Fibroblast of skin of left quadriceps (primary cell): ENCODE results near the gene PPARG.

Experiments used
- DNase-seq, 2 experiments: peaks; one replicate each; pipeline ENCODE4 v3.0.0-alpha.2; 2013; ENCODE audit warnings: low read depth in 2 of 2

The PPARG gene

DNA sequence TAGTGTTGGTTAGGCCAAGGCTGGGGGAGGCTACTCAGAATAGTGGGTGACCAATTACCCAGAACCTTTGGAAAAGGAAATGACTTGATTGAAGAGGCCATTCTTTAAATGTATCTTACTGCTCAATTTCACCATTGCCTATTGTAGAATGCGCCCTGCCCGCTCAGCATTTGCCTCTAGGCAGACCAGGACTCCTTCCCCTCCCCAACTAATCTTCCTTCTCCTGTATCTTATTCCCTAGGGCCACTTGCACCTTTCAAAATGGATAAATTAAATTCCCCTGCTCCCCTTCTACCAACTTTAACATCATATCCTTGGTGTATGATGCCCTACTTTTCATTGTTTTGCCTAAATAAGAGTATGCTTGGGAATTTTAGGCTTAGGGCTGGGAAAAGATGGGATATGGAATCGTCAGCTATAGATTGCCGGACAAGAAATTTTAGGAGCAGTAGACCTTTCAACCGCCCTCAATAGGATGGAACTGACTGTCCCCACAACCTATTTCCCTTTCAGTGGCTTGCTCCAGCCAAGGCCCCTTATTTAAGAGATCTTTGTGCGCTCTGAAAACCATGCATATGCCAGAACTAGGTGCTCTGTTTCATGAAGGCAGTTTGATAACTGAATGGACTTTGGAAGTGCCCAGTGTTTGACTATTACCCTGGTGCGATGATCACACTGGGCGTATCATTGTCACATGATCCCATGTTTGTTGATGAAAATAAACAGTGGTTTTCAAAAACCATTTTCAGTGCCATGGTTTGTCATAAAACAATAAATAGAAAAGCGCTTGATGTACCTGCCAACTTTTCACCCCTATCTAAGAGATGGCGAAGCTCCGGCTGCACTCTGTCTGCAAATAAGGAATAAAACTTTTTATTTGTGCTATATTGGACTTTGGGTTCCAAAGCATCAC, 121.1 kb downstream of the PPARG start:
- DNase-seq = no peak

DNA sequence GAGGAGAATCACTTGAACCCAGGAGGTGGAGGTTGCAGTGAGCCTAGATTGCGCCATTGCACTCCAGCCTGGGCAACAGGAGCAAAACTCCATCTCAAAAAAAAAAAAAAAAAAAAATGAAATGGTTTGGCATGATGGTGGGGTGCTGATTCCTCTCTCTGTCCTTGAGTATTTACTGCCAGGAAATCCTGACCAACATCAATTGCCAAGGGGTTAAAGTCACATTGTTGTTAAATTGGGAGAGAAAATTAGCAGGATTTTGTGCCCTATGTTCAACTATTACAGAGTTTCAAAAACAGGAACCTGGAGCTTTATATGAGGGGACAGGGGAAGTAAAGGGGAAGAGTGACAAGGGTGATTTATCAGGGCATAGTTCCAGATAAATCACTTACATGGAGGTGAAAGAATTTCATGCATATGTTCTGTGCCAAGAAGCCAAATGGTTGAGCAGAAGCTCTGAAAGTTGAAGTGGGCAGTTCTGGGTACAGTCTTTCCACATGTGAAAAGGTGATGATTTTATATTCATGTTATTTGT, 124.9 kb downstream of the PPARG start:
- DNase-seq = no peak

DNA sequence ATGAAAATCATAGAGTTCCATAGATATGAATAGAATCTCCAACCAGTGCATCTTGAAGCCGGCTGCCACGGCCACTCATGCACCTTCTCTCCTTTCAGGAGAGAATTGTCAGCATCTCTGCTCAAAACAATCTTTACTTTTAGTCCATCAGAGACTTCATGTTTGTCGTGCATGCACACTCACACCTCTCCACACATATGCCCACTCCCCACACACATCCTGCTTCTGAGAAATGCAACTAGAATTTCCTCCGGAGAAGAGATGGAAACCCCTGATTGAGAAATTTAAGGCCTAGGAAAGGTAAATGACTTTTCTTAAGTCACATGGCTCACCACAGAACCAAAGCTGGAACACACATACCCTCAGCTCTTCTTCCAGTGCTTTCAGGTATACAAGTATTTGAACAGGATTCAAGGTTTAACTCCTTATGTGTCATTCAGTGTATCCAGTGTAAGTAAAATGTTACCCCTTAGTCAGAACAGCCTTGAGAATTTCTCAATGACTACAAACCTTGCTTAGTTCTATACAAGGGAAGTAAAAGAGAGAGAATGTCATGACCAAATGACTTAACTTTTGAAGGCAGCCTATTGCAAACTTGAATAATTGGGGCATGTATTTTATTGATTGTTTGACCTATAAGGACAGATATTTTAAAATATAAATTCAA, 126.3 kb downstream of the PPARG start:
- DNase-seq = no peak

DNA sequence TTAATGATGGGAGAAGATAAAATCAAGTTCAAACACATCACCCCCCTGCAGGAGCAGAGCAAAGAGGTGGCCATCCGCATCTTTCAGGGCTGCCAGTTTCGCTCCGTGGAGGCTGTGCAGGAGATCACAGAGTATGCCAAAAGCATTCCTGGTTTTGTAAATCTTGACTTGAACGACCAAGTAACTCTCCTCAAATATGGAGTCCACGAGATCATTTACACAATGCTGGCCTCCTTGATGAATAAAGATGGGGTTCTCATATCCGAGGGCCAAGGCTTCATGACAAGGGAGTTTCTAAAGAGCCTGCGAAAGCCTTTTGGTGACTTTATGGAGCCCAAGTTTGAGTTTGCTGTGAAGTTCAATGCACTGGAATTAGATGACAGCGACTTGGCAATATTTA, 127.9 kb downstream of the PPARG start:
- no peak for DNase-seq

DNA sequence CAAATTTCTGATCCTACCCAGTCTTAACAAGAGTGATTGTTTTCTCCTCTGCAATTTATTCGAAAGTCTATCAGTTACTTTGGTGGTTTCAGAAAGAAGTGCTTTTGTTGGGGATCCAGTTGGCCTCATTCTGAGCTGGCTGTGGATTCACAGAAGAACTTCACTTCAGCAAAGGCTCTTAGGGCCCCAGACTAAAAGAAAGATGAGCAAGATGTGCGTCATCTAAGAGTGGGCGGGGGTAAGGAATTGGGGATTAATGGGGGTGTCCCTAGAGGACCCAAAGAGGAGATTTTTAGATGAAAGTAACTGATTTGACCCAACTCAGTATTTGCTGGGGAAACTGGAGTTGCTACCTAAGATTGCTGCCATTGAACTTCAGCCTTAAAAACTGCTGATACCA, 131.5 kb downstream of the PPARG start:
- DNase-seq = no peak

DNA sequence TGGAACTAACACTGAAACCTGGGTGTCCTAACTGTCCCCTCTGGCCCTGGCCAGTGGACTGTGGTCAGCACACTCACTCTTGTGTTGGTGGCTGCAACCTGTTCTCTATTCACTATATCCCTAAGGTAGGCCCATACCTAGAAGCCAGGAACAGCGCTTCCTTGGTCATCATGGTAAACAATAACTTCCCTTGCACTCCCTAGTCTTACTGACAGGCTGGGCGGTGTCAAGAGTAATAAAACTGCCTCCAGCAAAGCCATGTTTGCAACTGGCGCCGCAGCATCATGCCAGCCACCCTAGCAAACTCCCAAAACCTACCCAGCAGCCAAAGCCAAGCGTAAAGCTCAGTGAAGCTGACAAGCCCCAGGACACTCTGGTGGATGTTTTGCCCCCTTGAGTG, 132.3 kb downstream of the PPARG start:
- DNase-seq = no peak

DNA sequence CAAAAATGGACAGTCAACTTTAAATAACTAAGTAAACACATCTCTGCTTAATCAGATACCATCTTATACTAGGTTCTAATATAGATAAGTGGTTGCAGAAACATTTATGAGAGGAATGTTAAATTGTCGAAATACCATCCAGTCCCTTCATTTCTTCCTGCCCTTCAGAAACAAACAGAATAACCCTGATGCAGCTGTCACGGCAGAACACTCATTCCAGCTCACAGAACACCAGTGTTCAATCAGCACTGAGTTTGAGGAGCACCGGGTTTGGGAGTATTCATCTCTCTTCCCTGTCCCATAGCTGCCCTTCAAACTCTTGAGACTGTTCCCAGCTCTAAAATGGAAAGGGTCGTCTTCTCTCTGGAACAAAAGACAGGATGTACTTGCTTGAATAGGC, 134.3 kb downstream of the PPARG start:
- no peak for DNase-seq

DNA sequence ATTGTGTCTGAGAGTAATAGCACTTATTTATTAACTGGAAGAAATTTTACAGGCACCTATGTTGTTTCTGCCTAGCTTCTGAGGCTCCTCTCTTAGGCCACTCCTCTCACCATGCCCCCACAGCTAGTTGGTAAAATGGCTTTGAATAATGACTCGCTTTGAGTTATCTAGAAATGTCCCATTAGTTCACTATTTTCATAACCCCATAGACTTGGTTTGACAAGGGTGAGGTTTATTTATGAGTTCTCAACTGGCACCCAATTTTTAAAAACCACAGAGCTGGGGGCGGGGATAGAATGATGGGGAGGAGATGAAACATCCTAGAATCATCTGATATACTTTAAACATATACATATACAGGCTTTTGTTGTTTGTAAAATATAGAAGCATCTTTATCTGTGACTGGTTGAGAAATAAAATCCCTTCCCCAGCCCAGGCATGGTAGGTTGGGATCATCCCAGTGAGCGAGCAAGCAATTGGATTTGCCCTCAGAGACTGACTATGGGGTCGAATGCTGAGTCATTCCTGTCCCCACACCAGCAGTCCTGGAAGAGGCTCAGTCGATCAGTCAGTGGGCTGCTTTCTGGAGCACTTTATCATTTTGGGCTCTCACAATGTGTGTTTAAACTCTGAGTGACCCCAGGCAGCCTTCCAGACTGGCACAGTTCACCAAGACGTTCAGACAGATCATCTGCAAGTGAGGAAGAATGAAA, 135.2 kb downstream of the PPARG start:
- no peak for DNase-seq

DNA sequence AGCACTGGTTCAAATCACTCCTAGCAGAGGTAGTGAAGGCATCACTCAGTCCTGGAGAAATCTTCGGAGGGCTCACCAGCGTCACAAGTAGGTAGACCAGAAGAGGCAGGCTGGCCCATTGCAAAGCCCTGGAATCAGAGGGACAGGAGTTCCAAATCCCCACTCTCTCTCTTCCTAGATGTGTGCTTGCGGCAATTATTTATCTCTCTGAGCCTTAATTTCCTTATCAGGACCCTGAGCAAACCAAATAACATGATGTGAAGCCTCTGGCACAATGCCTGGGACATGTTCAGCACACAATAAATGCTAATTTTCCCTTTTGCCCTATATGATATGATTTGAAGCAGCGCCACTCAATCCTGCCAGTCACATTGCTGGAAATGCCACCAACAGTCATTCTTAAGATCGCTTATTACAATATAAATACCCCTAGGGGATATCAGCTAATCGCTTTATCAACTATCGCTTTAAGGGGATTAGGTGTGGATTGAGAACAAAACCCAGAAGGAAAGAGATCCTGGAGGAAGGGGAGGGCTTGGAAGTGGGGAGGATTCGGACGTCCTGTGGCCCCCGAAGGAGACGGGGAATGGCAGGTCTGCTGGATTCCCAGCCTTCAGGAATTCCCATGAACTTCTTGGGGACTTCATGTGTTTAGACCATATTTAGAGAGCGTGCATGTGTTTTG, 135.9 kb downstream of the PPARG start:
- DNase-seq = no peak

DNA sequence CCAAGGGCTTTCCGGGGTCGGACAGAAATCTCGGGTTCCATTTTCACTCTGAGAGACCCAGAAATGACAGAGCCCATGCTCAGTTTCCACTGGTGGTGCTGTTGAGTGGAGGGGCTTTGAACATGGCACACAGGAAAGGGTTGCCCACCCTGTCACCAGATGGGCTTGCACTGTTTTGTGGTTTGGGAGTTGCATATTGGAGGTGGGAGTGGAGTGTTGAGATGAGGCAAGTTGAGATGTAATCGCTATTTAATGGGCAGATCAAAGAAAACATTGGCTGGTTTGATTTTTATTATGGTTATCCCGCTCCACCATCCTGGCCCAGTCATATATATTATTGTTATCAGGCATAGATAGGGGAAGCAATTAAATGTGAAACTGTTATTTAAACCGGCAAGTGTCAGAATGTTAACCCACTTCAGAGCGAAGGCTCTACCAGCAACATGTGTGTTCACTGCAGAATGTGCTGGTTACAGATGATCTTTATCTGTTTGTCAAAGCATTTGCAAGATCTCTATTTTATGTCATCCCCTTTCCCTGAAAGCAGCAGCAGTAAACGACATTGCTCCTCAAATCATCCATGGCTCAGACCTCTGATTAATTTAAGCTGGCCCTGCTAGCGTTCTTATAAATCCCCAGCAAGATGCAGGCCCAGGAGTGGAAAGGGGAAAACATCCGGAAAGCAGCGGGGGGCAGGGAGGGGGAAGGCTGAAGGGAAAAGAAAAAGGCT, 137.1 kb downstream of the PPARG start:
- peak in 1 of 2 experiments; percentile 32 for DNase-seq

DNA sequence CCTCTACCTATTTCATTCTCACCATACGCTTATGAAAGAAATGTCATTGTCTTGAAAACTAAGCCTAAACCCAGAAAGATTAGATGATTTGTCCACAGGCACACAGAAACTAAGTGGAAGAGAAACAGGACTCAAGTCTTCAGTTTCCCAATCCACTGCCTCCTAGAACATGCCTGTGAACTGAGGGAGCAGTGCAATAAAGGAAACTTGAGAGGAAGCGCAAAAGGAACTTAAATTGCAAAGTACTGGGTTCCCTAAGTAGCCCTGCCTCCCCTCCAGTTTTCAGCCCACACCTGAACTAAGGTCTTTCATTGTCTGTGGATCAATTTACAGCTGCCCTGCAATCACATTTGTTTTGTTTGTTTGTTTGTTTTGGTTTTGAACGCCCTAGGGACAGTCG, 138.7 kb downstream of the PPARG start:
- DNase-seq = no peak

DNA sequence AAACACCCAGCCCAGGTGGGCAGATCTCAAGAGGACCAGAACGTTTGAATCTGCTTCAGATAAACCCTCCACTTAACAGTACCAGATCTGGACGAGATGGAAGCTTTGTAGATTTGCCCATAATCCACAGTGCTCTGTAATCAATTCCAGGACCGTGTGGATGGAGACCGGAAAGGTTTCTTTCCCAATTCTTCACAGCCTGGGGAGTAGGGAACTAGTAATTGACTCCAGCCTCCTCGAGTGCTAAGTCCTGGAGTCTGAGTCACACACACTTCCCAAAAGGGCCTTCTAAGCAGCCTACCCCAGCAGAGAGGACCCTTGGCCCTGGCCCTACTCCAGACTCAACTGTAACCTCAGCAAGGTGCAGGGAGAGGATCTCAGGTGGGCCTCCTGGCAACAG, 139.3 kb downstream of the PPARG start:
- peak; percentile 51 to 58 for DNase-seq

DNA sequence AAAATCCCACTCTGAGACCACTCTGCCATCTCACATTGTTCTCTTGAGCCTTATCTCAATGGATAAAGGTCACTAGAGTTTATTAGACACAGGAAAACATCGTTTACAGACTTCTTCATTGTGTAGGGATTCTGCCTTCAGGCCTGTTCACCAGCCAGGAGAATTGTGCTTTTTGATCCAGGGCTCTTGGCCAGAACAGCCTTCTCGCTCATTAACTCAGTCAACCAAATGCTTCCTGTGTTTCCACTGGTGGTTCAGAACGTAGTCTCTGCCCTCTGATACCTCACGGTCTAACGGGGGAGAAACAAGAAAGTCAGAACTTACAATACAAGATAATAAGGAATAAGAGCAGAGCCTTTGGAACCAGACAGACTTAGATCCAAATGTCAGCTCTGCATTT, 141.2 kb downstream of the PPARG start:
- DNase-seq = no peak

DNA sequence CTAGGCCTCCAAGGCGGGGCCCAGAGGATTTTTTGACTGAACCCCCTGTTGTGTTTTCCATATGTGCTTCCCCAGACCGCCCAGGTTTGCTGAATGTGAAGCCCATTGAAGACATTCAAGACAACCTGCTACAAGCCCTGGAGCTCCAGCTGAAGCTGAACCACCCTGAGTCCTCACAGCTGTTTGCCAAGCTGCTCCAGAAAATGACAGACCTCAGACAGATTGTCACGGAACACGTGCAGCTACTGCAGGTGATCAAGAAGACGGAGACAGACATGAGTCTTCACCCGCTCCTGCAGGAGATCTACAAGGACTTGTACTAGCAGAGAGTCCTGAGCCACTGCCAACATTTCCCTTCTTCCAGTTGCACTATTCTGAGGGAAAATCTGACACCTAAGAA, 145.0 kb downstream of the PPARG start:
- no peak for DNase-seq

DNA sequence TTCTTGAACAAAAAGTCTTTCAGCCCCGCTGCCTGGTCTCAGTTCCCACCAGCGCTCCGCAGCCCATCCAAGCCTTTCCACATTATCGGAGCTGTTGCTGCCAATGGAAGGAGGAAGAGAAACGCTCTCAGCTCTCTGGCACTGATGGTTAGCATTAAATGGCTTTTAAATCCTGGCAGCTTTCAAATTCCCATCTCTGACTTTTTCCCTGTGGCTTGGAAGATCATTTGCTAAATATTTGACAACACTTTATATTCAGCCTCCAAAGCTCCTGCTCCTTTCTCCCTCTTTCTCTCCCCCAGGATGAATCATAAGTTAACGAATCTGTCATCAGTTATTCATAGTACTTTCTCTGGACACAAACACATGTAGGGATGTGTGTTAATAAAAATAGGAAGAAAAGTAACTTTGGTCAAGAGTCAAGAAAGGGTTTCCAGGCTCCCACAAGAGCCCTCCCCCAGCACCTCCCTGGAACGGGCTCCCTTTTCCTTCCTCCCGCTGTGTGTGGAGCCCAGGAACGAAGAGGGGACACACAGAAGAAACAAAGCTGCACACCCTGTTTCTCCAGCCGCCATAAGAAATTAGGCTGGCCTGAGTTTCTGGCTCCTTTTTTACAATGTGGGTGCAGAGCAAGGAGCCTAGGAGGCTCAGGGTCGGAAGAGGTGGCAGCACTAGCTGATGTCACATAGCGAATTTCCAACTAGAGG, 147.8 kb downstream of the PPARG start:
- DNase-seq = peak; percentile 82 to 83

DNA sequence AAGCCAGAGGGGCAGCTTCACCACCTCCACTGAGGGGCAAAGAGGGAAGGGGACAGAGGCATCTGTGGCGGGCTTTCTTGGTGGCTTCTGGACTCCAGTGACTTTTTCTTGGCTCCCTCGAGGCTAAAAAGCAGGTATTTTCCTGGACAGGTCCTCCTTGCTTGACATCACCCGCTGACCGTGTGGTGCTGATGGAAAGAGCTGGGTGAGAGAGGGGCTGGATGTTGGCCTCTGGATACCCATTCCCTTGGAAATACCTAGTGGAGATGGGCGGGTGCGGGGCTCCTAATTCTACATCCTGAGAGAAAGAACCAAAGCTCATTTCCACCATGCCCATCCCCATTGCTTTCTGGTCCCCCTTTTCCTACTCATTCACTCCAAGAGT, 148.3 kb downstream of the PPARG start:
- DNase-seq = no peak

DNA sequence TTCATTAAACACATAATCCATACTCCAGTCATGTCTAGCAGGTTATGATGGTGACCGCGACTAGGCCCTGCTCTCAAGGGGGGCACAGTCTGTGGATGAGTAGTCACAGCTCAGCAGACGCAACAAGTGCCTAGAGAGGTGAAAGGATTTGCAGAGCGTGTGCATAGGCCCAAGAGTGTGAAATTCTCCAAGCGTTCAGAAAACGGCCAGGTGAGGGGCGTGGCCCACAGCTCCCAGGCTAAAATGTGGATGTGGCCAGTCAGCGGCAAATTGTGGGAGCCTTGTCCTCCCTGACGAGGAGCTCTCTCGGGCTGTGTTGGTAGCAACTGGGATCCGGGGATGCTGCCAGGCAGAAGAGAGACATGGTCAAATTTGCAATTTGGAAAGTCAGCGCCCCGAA, 149.0 kb downstream of the PPARG start:
- no peak for DNase-seq

DNA sequence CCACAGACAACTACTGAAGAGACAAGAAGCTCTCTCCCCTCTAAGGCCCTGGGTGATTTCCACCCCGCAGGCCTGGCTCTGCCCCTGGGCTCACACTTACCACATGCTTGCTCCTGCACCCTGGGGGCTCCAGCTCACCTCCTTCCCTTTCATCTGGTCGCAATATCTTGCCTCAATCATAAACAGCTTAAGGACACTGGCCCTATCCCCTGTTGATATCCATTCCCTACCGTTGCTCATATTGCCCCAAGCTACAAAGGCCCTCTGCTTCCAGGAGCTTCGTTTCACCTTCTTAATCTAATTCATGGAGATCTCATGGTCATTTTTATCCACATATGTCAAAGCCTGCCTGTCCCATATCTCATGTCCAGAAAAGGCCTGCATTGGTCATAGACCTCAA, 149.4 kb downstream of the PPARG start:
- no peak for DNase-seq

DNA sequence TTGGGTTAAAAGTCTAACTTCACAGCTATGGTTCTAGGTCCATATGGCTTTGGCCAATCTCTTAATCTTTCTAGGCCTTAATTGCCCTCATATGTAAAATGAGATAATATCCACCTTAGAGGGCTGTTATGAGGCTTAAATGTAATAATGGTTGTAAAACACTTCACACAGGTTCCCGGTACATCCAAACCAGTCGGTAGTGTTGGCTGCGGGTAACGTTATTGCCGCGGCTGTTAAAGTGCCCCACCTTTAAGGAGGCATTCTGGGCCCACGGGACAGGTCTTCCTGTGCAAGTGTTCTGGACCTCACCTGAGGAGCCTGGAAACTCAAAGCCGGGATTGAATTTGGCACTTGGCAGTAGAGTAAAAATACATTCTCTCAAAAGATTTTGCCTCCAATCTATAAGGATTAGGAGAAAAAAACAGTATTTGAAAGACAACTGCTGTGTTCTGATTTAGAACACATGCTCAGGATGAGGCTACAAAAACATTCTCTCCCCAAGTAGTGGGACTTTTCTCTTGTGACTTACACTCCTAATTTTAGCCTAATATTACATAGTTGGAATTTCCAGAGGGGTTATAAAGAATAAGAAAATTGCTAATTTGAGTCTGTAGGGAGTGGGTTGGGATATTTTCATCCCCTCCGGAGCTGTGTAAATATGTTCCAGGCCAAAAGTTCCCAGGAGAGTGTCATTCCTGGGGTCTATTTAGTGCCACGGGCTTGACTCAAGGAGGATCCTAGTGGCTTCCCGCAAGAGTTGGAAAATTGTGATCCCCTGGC, 150.5 kb downstream of the PPARG start:
- no peak for DNase-seq
